Subcutaneous adipose tissue (tissue), 4 donors: ENCODE results near the gene GBF1. TPM values are rescaled to one million over a fixed set of nuclear protein-coding genes. Genes with fewer than 3 reads are reported as not detected.

Source experiments
- CTCF ChIP-seq: fragments of 450-650 bp; IDR thresholded peaks from one replicate; pipeline ENCODE4 v1.5.1; 2016; ENCODE audit warnings: low read depth, mild to moderate bottlenecking, control low read depth, antibody characterized with exemption, moderate library complexity
- total RNA-seq, 4 donors: library from RNA; depleted of rRNA; stranded (reverse); fragments of >200 nt; gene quantifications; one replicate each; pipeline ENCODE4 v1.1.0, GENCODE V29; 2016

The GBF1 gene
- total RNA-seq, 4 donors from 2014 or later = 21.6 to 34.3 (median 24.0) TPM

GRCh38 chr10:102208311-102209035, 36.9 kb upstream of the GBF1 start:
- TF ChIP-seq CTCF = no peak

GRCh38 chr10:102211615-102212299, 33.6 kb upstream of the GBF1 start:
- no peak for TF ChIP-seq CTCF

GRCh38 chr10:102219370-102219769, 26.0 kb upstream of the GBF1 start:
- TF ChIP-seq CTCF = no peak

- no peak for TF ChIP-seq CTCF
Observed at GRCh38 chr10:102220612-102221011, 24.7 kb upstream of the GBF1 start.

GRCh38 chr10:102222797-102223196, 22.5 kb upstream of the GBF1 start:
- no peak for TF ChIP-seq CTCF

GRCh38 chr10:102225646-102226541, 19.4 kb upstream of the GBF1 start, which contains the start of gene ELOVL3:
TSS of gene ELOVL3 (plus strand) at chr10:102226299. CDS start at chr10:102226549, 250 bp downstream.
- TF ChIP-seq CTCF = no peak

GRCh38 chr10:102226542-102226870, 18.8 kb upstream of the GBF1 start:
- TF ChIP-seq CTCF = no peak
